Activated T-cell treated with anti-CD3 and anti-CD28 coated beads for 24 hours (primary cell): ENCODE results near the gene LMNTD1.
A peak's percentile ranks its signal among the peaks of the same experiment; 100 is the strongest.
"Not testable (repeated sequence)": the region's sequence is repeated elsewhere in the genome, so short reads cannot be mapped to it uniquely, and the experiment has no call there.

Source experiments
- DNase-seq: peaks from one replicate; pipeline ENCODE4 v3.0.0-alpha.2; 2020; ENCODE audit warnings: low read depth

Gene LMNTD1

GRCh38 chr12:25491396-25492325 is 61.4 kb downstream of the LMNTD1 start:
- DNase-seq: no peak

GRCh38 chr12:25488956-25489870 is 63.9 kb downstream of the LMNTD1 start:
- DNase-seq: not testable (repeated sequence)

- no peak for DNase-seq
Observed at GRCh38 chr12:25482625-25483024, 70.5 kb downstream of the LMNTD1 start.

GRCh38 chr12:25480145-25480544 is 72.9 kb downstream of the LMNTD1 start:
- DNase-seq: no peak

- no peak for DNase-seq
Observed at GRCh38 chr12:25477217-25477616, 75.9 kb downstream of the LMNTD1 start.

- DNase-seq: no peak
Observed at GRCh38 chr12:25472453-25472852, 80.6 kb downstream of the LMNTD1 start.

GRCh38 chr12:25469861-25470260 is 83.2 kb downstream of the LMNTD1 start:
- no peak for DNase-seq

GRCh38 chr12:25469368-25469767 is 83.7 kb downstream of the LMNTD1 start:
- no peak for DNase-seq

- DNase-seq: no peak
Observed at GRCh38 chr12:25463521-25463920, 89.6 kb downstream of the LMNTD1 start.

GRCh38 chr12:25463005-25463404 is 90.1 kb downstream of the LMNTD1 start:
- DNase-seq: no peak

GRCh38 chr12:25459541-25459951 is 93.5 kb downstream of the LMNTD1 start:
- no peak for DNase-seq

- no peak for DNase-seq
Observed at GRCh38 chr12:25458047-25458552, 95.0 kb downstream of the LMNTD1 start.

- no peak for DNase-seq
Observed at GRCh38 chr12:25456474-25456873, 96.6 kb downstream of the LMNTD1 start.

GRCh38 chr12:25455696-25456095 is 97.4 kb downstream of the LMNTD1 start:
- DNase-seq: no peak

GRCh38 chr12:25449007-25449406 is 104.1 kb downstream of the LMNTD1 start:
- no peak for DNase-seq

GRCh38 chr12:25447046-25447445 is 106.0 kb downstream of the LMNTD1 start:
- DNase-seq: no peak

GRCh38 chr12:25438638-25439037 is 114.4 kb downstream of the LMNTD1 start:
- no peak for DNase-seq

- DNase-seq: peak; percentile 7
Observed at GRCh38 chr12:25436206-25437030, 116.7 kb downstream of the LMNTD1 start.

GRCh38 chr12:25435431-25435830 is 117.7 kb downstream of the LMNTD1 start:
- no peak for DNase-seq

GRCh38 chr12:25434515-25434914 is 118.6 kb downstream of the LMNTD1 start:
- no peak for DNase-seq

GRCh38 chr12:25433581-25434325 is 119.3 kb downstream of the LMNTD1 start:
- DNase-seq: no peak
